GM12891 (cell line): ENCODE data around the gene GRAMD1A.

ENCODE experiments used
- PAX5 ChIP-seq: IDR thresholded peaks from 2 replicates; pipeline ENCODE4 v1.6.1; 2011; ENCODE audit warnings: low read length, moderate library complexity, mild to moderate bottlenecking; ENCODE audit not compliant: insufficient read depth, severe bottlenecking
- POLR2A ChIP-seq: IDR thresholded peaks from 2 replicates; pipeline ENCODE4 v1.6.1; 2011; ENCODE audit warnings: low read depth, low read length, control low read depth
- POLR2AphosphoS5 ChIP-seq: IDR thresholded peaks from 2 replicates; pipeline ENCODE4 v1.6.1; 2011; ENCODE audit warnings: low read depth, low read length, control low read depth
- POU2F2 ChIP-seq: IDR thresholded peaks from 2 replicates; pipeline ENCODE4 v1.6.1; 2011; ENCODE audit warnings: low read depth, mild to moderate bottlenecking, control low read depth, low read length, moderate library complexity
- TAF1 ChIP-seq: IDR thresholded peaks from 2 replicates; pipeline ENCODE4 v1.6.1; 2011; ENCODE audit warnings: low read depth, low read length, control low read depth

DNA sequence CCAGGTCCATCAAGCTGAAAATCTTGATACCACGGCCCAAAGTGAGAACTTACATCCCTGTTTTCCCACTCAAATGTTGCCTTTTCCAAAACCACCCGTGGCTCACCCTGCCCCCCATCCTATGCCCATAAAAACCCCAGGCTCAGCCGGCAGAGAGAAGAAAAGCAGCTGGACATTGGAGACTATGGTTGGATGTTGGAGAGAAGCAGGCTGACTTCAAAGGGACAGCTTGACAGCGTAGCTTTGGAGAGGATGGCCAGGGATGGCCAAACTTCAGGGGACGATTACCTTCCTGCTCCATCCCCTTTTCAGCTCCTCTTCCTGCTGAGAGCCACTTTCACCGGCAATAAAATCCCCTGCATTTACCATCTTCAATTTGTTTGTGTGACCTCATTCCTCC is 32.6 kb upstream of the GRAMD1A start:
- no peak for TF ChIP-seq POLR2AphosphoS5
- TF ChIP-seq TAF1 = no peak
- no peak for TF ChIP-seq POLR2A
- TF ChIP-seq POU2F2 = no peak
- TF ChIP-seq PAX5 = no peak
